Heart left ventricle (tissue), 16 donors: ENCODE results near the gene NCOA6. TPM values are rescaled to one million over a fixed set of nuclear protein-coding genes. Genes with fewer than 3 reads are reported as not detected.

ENCODE experiments used
- ATAC-seq, 4 donors: fragments of 200-7000 bp; cut with Tn5 transposase; one replicate each; pipeline ENCODE4 v1.9.1; 2020 to 2022; ENCODE audit warnings: moderate library complexity in 4 of 4, mild to moderate bottlenecking in 3 of 4, moderate number of reproducible peaks in 1 of 4
- DNase-seq, 5 donors: peaks; one replicate each; pipeline ENCODE4 v3.0.0-alpha.2; 2020
- H3K27ac ChIP-seq, 12 donors: fragments of 200-600 bp; sonication (generic) in 4 of 12; one replicate each; pipeline versions ENCODE4 v1.5.0 to v1.8.0; 2016 to 2022; ENCODE audit warnings: mild to moderate bottlenecking in 2 of 12
- H3K27me3 ChIP-seq, 9 donors: fragments of 200-600 bp; sonication (generic) in 2 of 9; one replicate each; pipeline versions ENCODE4 v1.5.1 to v1.8.0; 2016 to 2022; ENCODE audit warnings: mild to moderate bottlenecking in 3 of 9
- H3K36me3 ChIP-seq, 9 donors: fragments of 200-600 bp; sonication (generic) in 2 of 9; one replicate each; pipeline versions ENCODE4 v1.5.0 to v1.8.0; 2018 to 2022; ENCODE audit warnings: mild to moderate bottlenecking in 2 of 9
- H3K4me1 ChIP-seq, 12 donors: fragments of 200-600 bp; sonication (generic) in 4 of 12; one replicate each; pipeline versions ENCODE4 v1.5.0 to v1.8.0; 2016 to 2022; ENCODE audit warnings: mild to moderate bottlenecking in 3 of 12
- H3K4me3 ChIP-seq, 12 donors: fragments of 200-600 bp; sonication (generic) in 4 of 12; one replicate each; pipeline versions ENCODE4 v1.5.0 to v1.8.0; 2017 to 2022; ENCODE audit warnings: mild to moderate bottlenecking in 9 of 12, moderate library complexity in 4 of 12
- H3K9me3 ChIP-seq, 12 donors: fragments of 200-600 bp; sonication (generic) in 4 of 12; one replicate each; pipeline versions ENCODE4 v1.5.0 to v1.8.0; 2016 to 2022; ENCODE audit warnings: mild to moderate bottlenecking in 1 of 12
- POLR2A ChIP-seq, 2 donors: fragments of 450-650 bp; IDR thresholded peaks; one replicate each; pipeline ENCODE4 v1.6.1; 2017; ENCODE audit warnings: antibody characterized with exemption in 2 of 2, mild to moderate bottlenecking in 2 of 2, moderate library complexity in 2 of 2
- WGBS, 4 donors: extraction: QIAGEN DNeasy Blood & Tissue Kit in 2 of 4; methylation state at CpG; one replicate each; pipeline versions ENCODE4 v1.1.5 to v1.1.7; 2013 to 2018; 5-methylcytosine and 5-hydroxymethylcytosine counted together
- intact Hi-C, 10 donors: fragments of 100-400 bp; cut with DNase I; formaldehyde crosslinking; loops; one replicate each; pipeline versions ENCODE4 v1.11.1 to v1.14.2; 2022
- polyA plus RNA-seq, 2 donors: library from polyadenylated mRNA; stranded (reverse); fragments of 200-250 nt; gene quantifications; one replicate each; pipeline ENCODE4 v1.2.3, GENCODE V29; 2013
- total RNA-seq, 9 donors: library from RNA; depleted of rRNA in 2 of 9; stranded (reverse); fragments of >200 nt in 2 of 9; fragmentation: NEBNext Ultra II Directional in 3 of 9; extraction: Animal tissue kit (Norgen Biotek cat#: 25700) in 3 of 9; gene quantifications; one replicate each; pipeline versions ENCODE4 v1.1.0 to v1.2.4, GENCODE V29; 2016 to 2023
- TF ChIP-seq, protein P1 (sequence below), 12 donors: fragments of 200-600 bp; sonication (generic) in 4 of 12; IDR thresholded peaks; one replicate each; pipeline versions ENCODE4 v1.5.0 to v1.8.0; 2018 to 2022; ENCODE audit warnings: antibody characterized with exemption in 12 of 12, mild to moderate bottlenecking in 5 of 12
- donor health status: ischemic (EF 13 %, LVEDD 7.1; RV severe dilation, severe dysfunction).
- donor health status: healthy with polysubstance abuse.
- donor health status: DM: no; HTN: yes; CAD: no.
- donor health status: DM: no; HTN: no; CAD: no.
- donor health status: ischemic (EF 25% LVEDD 6.9; RV normal size, moderate dysfunction).
- donor health status: ischemic (EF 25% LVEDD 5.7; RV mildly dilated, moderate dysfunction).
- donor health status: healthy.
- donor health status: DM: yes; HTN: yes; CAD: no.
- donor health status: ischemic (EF 35%, LVEDD 5.7; RV mildly dilated, moderate dysfunction).
- donor health status: nonischemic (EF 11% LVEDD 7.7; RV severe dilation, severe dysfunction).
- donor health status: DM: yes; HTN: yes; CAD: no.
- donor health status: PGD.
- donor health status: ischemic (EF 29% LVEDD 5.4; RV normal size, mild dysfunction).
- donor health status: nonischemic (EF 23%, LVEDD 6.1; RV moderate dilation, normal function).

Gene NCOA6
- total and polyA plus RNA-seq, 11 donors = 13.0 to 34.0 (median 19.9) TPM

DNA sequence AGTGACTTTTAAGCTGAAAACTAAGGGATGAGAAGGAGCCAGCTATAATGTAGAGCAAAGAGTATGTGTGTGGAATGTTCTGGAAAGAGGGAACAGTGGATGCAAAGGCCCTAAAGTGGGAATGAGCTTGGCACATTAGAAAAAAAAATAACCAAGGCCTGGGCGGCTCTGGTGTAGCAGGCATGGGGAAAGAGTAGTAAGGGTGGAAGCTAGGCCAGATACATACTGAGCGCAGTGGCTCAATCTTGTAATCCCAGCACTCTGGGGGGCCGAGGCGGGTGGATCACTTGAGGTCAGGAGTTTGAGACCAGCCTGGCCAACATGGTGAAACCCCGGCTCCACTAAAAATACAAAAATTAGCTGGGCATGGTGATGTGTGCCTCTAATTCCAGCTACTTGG lies 38.8 kb upstream of the NCOA6 start:
- Histone ChIP-seq H3K4me1 (peaks cover 0 to 8% (median 0%) of the 10 kb centered on the region in 12 donors), H3K27me3 (no peaks in the 10 kb centered on the region), H3K36me3 (peaks cover 0 to 31% (median 24%) of the 10 kb centered on the region in 9 donors), H3K4me3 (no peak overlapping the region), H3K27ac (no peak overlapping the region), H3K9me3 (no peaks in the 10 kb centered on the region)
- no peak for TF ChIP-seq POLR2A (IDR thresholded peaks at IDR 0.05)
- TF ChIP-seq, protein P1, sequence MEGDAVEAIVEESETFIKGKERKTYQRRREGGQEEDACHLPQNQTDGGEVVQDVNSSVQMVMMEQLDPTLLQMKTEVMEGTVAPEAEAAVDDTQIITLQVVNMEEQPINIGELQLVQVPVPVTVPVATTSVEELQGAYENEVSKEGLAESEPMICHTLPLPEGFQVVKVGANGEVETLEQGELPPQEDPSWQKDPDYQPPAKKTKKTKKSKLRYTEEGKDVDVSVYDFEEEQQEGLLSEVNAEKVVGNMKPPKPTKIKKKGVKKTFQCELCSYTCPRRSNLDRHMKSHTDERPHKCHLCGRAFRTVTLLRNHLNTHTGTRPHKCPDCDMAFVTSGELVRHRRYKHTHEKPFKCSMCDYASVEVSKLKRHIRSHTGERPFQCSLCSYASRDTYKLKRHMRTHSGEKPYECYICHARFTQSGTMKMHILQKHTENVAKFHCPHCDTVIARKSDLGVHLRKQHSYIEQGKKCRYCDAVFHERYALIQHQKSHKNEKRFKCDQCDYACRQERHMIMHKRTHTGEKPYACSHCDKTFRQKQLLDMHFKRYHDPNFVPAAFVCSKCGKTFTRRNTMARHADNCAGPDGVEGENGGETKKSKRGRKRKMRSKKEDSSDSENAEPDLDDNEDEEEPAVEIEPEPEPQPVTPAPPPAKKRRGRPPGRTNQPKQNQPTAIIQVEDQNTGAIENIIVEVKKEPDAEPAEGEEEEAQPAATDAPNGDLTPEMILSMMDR (IDR thresholded peaks at IDR 0.05) = no peak
- 89 to 96% (median 93%) methylated on average over 5 of the region's 5 CpGs for WGBS, 4 donors
- no peak for ATAC-seq
- DNase-seq = no peak
- intact Hi-C loops = no loop called here

DNA sequence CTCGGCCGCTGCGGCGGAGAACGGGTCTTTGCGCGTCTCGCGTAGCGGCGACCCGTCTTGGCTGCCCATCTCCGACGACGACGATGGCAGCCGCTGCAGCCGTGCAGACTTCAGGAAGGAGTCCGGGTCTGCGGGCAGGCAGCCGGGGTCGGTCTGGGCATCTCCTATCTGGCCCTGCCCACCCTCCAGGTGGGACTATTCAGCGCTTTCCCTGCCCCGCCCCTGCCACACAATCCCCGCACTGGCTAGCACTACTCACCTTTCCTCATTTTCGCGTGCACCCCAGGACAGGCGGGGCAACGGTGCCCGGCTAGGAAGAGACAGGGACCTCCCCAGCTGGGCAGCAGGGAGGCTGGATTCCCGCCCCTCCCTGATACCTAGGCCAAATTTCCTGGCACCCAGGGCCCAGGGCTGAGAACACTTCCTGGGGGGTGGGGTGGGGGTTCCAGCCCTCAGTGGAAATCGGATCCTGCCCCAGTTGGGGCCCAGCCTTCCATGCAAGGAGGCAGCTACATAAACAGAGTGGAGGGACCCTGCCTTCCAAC lies 38.0 kb upstream of the NCOA6 start:
- no peaks in the 10 kb centered on the region for H3K27me3 ChIP-seq
- H3K36me3 ChIP-seq = peaks cover 0 to 39% (median 28%) of the 10 kb centered on the region in 9 donors
- intact Hi-C loops = no loop called here
- H3K4me1 ChIP-seq = peaks cover 0 to 8% (median 0%) of the 10 kb centered on the region in 12 donors
- WGBS, 4 donors = 66 to 78% (median 70%) methylated on average over 29 to 32 of the region's 32 CpGs
- TF ChIP-seq, protein P1 (IDR thresholded peaks at IDR 0.05) = no peak
- TF ChIP-seq POLR2A (IDR thresholded peaks at IDR 0.05) = no peak
- H3K4me3 ChIP-seq = no peak overlapping the region
- ATAC-seq = no peak
- H3K9me3 ChIP-seq = no peaks in the 10 kb centered on the region
- H3K27ac ChIP-seq = no peak overlapping the region
- no peak for DNase-seq

DNA sequence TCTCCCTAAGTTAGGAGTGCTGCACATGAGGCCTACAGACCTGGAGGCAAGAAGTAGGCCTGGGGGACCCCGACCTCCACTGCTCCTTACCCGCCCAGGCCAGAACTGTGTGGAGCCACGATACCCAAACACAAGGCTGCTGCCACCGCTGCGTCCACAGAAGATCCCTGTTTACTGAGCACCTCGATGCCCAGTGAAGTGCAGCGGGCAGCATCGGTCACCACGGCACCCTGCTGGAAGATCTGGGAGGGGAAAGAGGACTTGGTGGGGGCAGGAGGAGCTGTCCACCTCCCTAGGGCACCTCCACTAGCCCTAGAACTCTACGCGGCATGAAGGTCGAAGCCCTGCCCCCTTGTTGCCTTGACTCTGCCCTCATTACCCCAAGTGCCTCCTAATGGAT lies 37.3 kb upstream of the NCOA6 start:
- no peaks in the 10 kb centered on the region for H3K9me3 ChIP-seq
- TF ChIP-seq, protein P1 (IDR thresholded peaks at IDR 0.05) = no peak
- TF ChIP-seq POLR2A (IDR thresholded peaks at IDR 0.05) = no peak
- no peaks in the 10 kb centered on the region for H3K27me3 ChIP-seq
- intact Hi-C loops = no loop called here
- H3K36me3 ChIP-seq = peaks cover 0 to 46% (median 35%) of the 10 kb centered on the region in 9 donors
- H3K27ac ChIP-seq = no peak overlapping the region
- H3K4me3 ChIP-seq = no peak overlapping the region
- DNase-seq (no peak), ATAC-seq (no peak)
- WGBS, 4 donors = 86 to 95% (median 90%) methylated on average over 12 of the region's 12 CpGs
- H3K4me1 ChIP-seq = peaks cover 0 to 8% (median 0%) of the 10 kb centered on the region in 12 donors

DNA sequence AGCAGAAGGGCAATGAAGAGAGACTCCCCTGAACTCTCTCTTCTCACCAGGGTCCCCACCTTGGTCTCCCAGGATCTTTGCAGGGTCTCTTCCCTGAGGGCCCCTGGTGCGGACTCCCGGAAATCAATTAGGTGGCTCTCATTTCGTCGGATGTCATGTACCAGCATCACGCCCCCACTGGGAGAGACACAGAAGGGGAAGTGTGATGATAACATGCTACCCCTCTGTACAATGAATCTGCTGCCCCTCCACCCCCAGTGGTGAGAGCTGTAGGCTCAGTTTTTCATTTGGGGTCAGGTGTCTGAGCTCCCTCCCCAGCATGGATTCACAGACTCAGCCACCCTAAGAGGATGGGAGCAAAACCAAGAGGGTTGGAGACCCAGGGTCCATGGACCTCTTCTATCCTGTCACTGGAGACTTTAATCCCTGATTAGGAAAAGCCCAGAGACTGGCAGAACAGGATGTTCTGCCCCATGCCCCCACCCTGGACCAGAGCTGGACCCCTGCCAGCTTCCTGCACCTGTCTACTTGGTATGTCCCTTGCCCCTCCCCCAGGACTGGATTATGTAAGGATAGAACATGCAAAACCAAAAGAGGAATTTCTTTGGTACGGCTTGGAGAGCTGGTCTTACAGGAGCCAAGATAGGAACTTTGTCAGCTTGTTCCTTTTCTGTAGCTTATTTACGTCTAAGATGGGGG lies 36.1 kb upstream of the NCOA6 start:
- peaks cover 0 to 8% (median 0%) of the 10 kb centered on the region in 12 donors for H3K4me1 ChIP-seq
- intact Hi-C loops = no loop called here
- DNase-seq = no peak
- peaks cover 0 to 58% (median 39%) of the 10 kb centered on the region in 9 donors for H3K36me3 ChIP-seq
- no peak overlapping the region for H3K4me3 ChIP-seq
- no peaks in the 10 kb centered on the region for H3K27me3 ChIP-seq
- no peak overlapping the region for H3K27ac ChIP-seq
- ATAC-seq = no peak
- no peaks in the 10 kb centered on the region for H3K9me3 ChIP-seq
- TF ChIP-seq POLR2A (IDR thresholded peaks at IDR 0.05) = no peak
- TF ChIP-seq, protein P1 (IDR thresholded peaks at IDR 0.05) = no peak
- 83 to 89% (median 88%) methylated on average over 7 of the region's 7 CpGs for WGBS, 4 donors
